HL-60/S4 treated with retinoic acid at 250 ng/mL for 4 days and 3 days (cell line): ENCODE results near the gene SLC7A6.

Experiments
- in situ Hi-C: fragments of 300-500 bp; cut with MboI; formaldehyde crosslinking; loops from 2 replicates; pipeline ENCODE4 v1.7.0; 2022; ENCODE audit warnings: low sequenced_read_pairs

SLC7A6 gene

GRCh38 chr16:68234188-68235107 is 29.9 kb upstream of the SLC7A6 start:
- in situ Hi-C loops: no loop called here

GRCh38 chr16:68235108-68235886 is 29.0 kb upstream of the SLC7A6 start:
- in situ Hi-C loops: no loop called here

GRCh38 chr16:68235887-68236136 is 28.5 kb upstream of the SLC7A6 start, which contains the start of gene ESRP2:
TSS of gene ESRP2 (minus strand) at chr16:68236127. CDS start at chr16:68236045, 82 bp downstream.
- in situ Hi-C loops: no loop called here

- in situ Hi-C loops: no loop called here
Measured at GRCh38 chr16:68236137-68236825, 28.0 kb upstream of the SLC7A6 start.

GRCh38 chr16:68236826-68237242 is 27.5 kb upstream of the SLC7A6 start:
- in situ Hi-C loops: no loop called here

- in situ Hi-C loops: no loop called here
Measured at GRCh38 chr16:68237243-68238028, 26.9 kb upstream of the SLC7A6 start.

GRCh38 chr16:68238029-68238345 is 26.3 kb upstream of the SLC7A6 start:
- in situ Hi-C loops: no loop called here

- in situ Hi-C loops: no loop called here
Measured at GRCh38 chr16:68242085-68242484, 22.2 kb upstream of the SLC7A6 start.

- in situ Hi-C loops: no loop called here
Measured at GRCh38 chr16:68242926-68243858, 21.1 kb upstream of the SLC7A6 start.

- in situ Hi-C loops: no loop called here
Measured at GRCh38 chr16:68244481-68244902, 19.8 kb upstream of the SLC7A6 start.

GRCh38 chr16:68244903-68245853 is 19.1 kb upstream of the SLC7A6 start, which contains the start of gene PLA2G15:
TSS of gene PLA2G15 (plus strand) at chr16:68245373. CDS start at chr16:68245427, 54 bp downstream.
- in situ Hi-C loops: no loop called here

- in situ Hi-C loops: no loop called here
Measured at GRCh38 chr16:68246121-68246520, 18.2 kb upstream of the SLC7A6 start.

GRCh38 chr16:68246666-68247065 is 17.7 kb upstream of the SLC7A6 start:
- in situ Hi-C loops: no loop called here

- in situ Hi-C loops: no loop called here
Measured at GRCh38 chr16:68247400-68247799, 16.9 kb upstream of the SLC7A6 start.

- in situ Hi-C loops: no loop called here
Measured at GRCh38 chr16:68247932-68248331, 16.4 kb upstream of the SLC7A6 start.

GRCh38 chr16:68249371-68249770 is 15.0 kb upstream of the SLC7A6 start:
- in situ Hi-C loops: no loop called here

- in situ Hi-C loops: no loop called here
Measured at GRCh38 chr16:68250951-68251350, 13.4 kb upstream of the SLC7A6 start.

- in situ Hi-C loops: no loop called here
Measured at GRCh38 chr16:68251832-68252231, 12.5 kb upstream of the SLC7A6 start.

GRCh38 chr16:68252383-68252782 is 11.9 kb upstream of the SLC7A6 start:
- in situ Hi-C loops: no loop called here
